ENCODE measurements around the gene DLG3. TPM values are rescaled to one million over a fixed set of nuclear protein-coding genes. Genes with fewer than 3 reads are reported as not detected.

The DLG3 gene
- polyA plus RNA-seq, 1 experiment: 9.8 TPM

DNA sequence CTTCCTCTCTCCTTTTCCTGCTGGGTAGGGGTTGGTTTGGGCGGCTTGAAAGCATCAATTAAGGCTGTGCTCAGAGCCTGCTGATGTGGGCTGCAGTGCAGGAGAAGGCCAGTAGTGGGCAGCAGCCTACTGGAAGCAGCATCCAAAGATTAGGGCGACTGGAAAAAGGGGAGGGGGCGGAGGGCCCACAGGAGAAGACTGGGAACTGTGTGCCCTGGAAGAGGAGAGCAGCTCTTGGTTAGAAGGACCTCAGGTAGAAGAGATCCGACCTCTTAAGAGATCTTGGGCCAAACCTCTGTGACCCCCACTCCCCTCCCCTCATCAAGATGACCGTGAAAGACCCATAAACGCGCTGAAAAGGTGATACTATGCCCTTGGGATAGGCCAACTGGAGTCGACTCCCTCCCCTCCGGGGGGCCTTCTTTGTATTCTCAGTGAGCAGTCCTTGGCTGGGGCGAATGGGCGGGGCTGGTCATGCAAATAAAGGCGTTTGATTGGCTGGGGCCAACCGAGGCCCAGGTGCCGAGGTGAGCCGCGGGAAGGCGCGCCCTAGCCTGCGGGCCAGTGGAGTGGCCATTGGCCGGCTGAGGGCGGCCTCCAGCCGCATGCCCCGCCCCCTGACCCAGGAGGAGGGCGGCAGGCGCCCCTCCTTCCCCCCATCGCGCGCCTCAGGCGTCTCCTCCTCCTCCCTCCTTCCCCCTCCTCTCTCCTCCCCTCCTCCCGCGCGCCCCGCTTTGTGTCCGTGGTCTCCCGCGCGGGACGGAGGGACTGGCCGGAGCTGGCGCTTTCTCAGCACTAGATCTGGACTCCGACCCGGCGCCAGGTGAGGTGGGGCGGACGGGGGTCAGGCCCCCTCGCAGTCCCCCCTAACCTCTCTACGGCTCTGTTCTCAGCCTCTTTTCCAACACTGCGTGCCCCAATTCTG lies 10.1 kb downstream of the DLG3 start:
- POLR2A ChIA-PET: no interaction called here
- DNase-seq (ENCODE audit: low read depth): no peak
- CTCF ChIA-PET: interaction anchor here (0.5 to 2.1 kb wide), 4 partner anchors 11 to 210 kb away, joined by 3 to 6 read pairs (median 4); no protein-coding TSS in a partner anchor
- Histone ChIP-seq H3K4me3 (ENCODE audit: low read depth, low read length) (peak overlapping the region; percentile 56), H3K27me3 (ENCODE audit: control insufficient read depth, insufficient read depth, low read length) (no peaks in the 10 kb centered on the region), H3K36me3 (ENCODE audit: control insufficient read depth, insufficient read depth, low read length) (no peaks in the 10 kb centered on the region)
- TF ChIP-seq, protein P1, sequence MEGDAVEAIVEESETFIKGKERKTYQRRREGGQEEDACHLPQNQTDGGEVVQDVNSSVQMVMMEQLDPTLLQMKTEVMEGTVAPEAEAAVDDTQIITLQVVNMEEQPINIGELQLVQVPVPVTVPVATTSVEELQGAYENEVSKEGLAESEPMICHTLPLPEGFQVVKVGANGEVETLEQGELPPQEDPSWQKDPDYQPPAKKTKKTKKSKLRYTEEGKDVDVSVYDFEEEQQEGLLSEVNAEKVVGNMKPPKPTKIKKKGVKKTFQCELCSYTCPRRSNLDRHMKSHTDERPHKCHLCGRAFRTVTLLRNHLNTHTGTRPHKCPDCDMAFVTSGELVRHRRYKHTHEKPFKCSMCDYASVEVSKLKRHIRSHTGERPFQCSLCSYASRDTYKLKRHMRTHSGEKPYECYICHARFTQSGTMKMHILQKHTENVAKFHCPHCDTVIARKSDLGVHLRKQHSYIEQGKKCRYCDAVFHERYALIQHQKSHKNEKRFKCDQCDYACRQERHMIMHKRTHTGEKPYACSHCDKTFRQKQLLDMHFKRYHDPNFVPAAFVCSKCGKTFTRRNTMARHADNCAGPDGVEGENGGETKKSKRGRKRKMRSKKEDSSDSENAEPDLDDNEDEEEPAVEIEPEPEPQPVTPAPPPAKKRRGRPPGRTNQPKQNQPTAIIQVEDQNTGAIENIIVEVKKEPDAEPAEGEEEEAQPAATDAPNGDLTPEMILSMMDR (IDR thresholded peaks at IDR 0.05; ENCODE audit: insufficient read depth, low read depth, low read length): peak; percentile 90

DNA sequence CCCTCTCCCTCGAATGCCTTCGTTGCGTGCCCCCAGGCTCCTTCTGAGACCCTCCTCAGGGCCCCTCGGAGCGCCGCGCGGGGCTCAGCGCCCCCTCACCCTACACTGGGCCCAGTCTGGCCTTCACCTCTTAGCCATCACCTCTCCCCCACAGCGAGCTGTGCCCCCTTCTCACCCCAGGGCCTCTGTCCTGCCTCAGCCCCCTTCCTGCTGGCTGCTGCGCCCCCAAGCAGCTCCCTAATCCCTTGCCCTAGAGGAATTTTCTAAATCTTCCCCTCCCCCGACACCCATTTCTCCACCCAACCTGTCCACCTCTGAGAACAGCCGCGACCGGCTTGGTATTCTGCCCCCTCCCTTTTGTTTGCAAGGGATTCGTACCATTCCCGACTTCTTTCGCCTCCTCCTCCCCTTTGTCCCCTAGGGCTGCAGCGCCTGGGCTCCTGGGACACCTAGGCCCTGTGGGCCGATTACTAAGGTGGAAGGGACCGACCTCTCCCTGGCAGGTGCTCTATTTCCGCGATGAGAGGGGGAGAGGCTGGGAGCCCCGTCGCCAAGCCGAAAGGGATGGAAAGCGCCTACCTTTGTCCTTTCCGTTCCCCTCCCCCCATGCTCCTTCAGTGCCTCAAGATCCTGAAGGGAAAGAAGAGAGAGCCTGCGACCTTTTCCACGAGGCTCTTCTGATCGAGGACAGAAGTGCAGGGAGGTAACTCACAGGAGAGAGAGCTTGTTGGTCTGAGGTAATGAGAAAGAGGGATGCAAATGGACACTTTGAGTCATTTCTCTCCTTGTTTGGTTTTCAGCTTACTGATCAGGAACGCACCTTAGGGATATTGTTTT lies 10.9 kb downstream of the DLG3 start:
- no peaks in the 10 kb centered on the region for H3K27me3 ChIP-seq (ENCODE audit: control insufficient read depth, insufficient read depth, low read length)
- DNase-seq (ENCODE audit: low read depth): no peak
- POLR2A ChIA-PET: no interaction called here
- TF ChIP-seq, protein P1 (IDR thresholded peaks at IDR 0.05; ENCODE audit: insufficient read depth, low read depth, low read length): no peak
- CTCF ChIA-PET: interaction anchor here (1.2 to 2.1 kb wide), 2 partner anchors 27 to 98 kb away, joined by 4 to 5 read pairs; no protein-coding TSS in a partner anchor
- peak overlapping the region; percentile 56 for H3K4me3 ChIP-seq (ENCODE audit: low read depth, low read length)
- H3K36me3 ChIP-seq (ENCODE audit: control insufficient read depth, insufficient read depth, low read length): no peaks in the 10 kb centered on the region

DNA sequence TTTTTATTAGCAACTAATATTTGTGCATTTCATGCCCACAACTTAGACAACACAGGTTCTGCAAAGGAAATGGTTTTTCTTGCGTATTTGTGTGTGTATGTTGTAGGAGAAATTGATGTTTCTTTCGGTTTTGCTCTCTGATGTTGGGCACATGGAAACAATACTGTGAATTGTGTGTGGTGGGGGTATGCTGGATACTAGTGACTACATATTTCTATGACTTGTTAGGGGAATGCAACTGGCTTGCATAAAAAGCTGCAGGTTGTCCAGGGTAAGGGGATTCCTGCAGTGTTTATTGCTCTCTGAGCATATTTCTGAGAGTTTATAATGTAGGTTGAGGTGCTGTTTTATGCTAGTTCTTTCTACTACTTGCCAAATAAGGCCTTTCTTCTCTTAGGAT lies 11.6 kb downstream of the DLG3 start:
- CTCF ChIA-PET: interaction anchor here (2.1 kb wide), 1 partner anchor 97 kb away, joined by 5 read pairs; no protein-coding TSS in a partner anchor

DNA sequence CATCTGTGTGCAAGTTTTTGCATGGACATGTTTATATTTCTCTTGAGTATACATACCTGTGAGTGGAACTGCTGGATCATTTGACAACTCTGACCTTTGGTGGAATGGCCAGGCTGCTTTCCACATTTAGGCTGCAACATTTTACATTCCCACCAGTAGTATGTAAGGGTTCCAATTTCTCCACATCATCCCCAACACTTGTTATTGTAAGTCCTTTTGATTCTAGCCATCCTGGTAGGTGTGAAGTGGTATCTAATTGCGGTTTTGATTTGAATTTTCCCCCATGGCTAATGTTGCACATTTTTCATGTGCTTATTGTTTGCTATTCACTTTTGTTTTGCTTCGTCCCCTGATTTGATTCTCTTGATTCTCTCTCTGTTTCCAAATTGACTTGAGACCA lies 16.4 kb downstream of the DLG3 start:
- TF ChIP-seq, protein P1 (IDR thresholded peaks at IDR 0.05; ENCODE audit: insufficient read depth, low read depth, low read length): no peak
- DNase-seq (ENCODE audit: low read depth): no peak
- no peak overlapping the region for H3K4me3 ChIP-seq (ENCODE audit: low read depth, low read length)
- H3K36me3 ChIP-seq (ENCODE audit: control insufficient read depth, insufficient read depth, low read length): no peaks in the 10 kb centered on the region
- no peaks in the 10 kb centered on the region for H3K27me3 ChIP-seq (ENCODE audit: control insufficient read depth, insufficient read depth, low read length)
- CTCF ChIA-PET: interaction anchor here (0.6 to 1.4 kb wide), 2 partner anchors 9 to 45 kb away, joined by 3 read pairs; no protein-coding TSS in a partner anchor
- POLR2A ChIA-PET: no interaction called here

More for the DNA sequence above, 11.6 kb downstream of the DLG3 start:
- TF ChIP-seq, protein P1 (IDR thresholded peaks at IDR 0.05; ENCODE audit: insufficient read depth, low read depth, low read length): no peak
- DNase-seq (ENCODE audit: low read depth): no peak
- Histone ChIP-seq H3K4me3 (ENCODE audit: low read depth, low read length) (no peak overlapping the region; the same call in 1 of the 2 replicates), H3K36me3 (ENCODE audit: control insufficient read depth, insufficient read depth, low read length) (no peaks in the 10 kb centered on the region), H3K27me3 (ENCODE audit: control insufficient read depth, insufficient read depth, low read length) (no peaks in the 10 kb centered on the region)
- POLR2A ChIA-PET: no interaction called here

DNA sequence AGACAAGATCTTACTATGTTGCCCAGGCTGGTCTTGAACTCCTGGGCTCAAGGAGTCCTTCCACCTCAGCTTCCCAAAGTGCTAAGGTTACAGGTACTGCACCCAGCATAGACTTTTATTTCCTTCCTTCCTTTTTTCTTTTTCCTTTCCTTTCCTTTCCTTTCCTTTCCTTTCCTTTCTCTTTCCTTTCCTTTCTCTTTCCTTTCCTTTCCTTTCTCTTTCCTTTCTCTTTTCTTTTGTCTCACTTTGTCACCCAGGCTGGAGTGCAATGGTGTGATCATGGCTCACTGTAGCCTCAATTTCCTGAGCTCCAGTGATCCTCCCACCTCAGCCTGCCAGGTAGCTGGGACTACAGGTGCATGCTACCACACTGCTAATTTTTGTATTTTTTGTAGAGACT lies 19.4 kb downstream of the DLG3 start:
- DNase-seq (ENCODE audit: low read depth): no peak
- TF ChIP-seq, protein P1 (IDR thresholded peaks at IDR 0.05; ENCODE audit: insufficient read depth, low read depth, low read length): no peak
- no peaks in the 10 kb centered on the region for H3K27me3 ChIP-seq (ENCODE audit: control insufficient read depth, insufficient read depth, low read length)
- ChIA-PET POLR2A (no interaction called here), CTCF (no interaction called here)
- H3K4me3 ChIP-seq (ENCODE audit: low read depth, low read length): no peak overlapping the region
- H3K36me3 ChIP-seq (ENCODE audit: control insufficient read depth, insufficient read depth, low read length): no peaks in the 10 kb centered on the region
